H9 (cell line): ENCODE data around the gene DMD. TPM values are rescaled to one million over a fixed set of nuclear protein-coding genes. Genes with fewer than 3 reads are reported as not detected.

Experiments
- DNase-seq: peaks from one replicate; pipeline ENCODE4 v3.0.0-alpha.2; 2017
- H2AFZ ChIP-seq: one replicate; pipeline ENCODE4 v1.6.1; 2013; ENCODE audit warnings: mild to moderate bottlenecking, low read length, control low read depth, moderate library complexity
- H2AK5ac ChIP-seq: 2 replicates; pipeline ENCODE4 v1.6.1; 2013; ENCODE audit warnings: low read length, control low read depth, mixed read lengths; ENCODE audit not compliant: insufficient read length
- H2BK120ac ChIP-seq: one replicate; pipeline ENCODE4 v1.6.1; 2013; ENCODE audit warnings: low read depth, mild to moderate bottlenecking, low read length, control low read depth, inconsistent platforms; ENCODE audit not compliant: poor library complexity, severe bottlenecking
- H2BK12ac ChIP-seq: 2 replicates; pipeline ENCODE4 v1.6.1; 2013; ENCODE audit warnings: low read length, control low read depth, mixed read lengths, low read depth; ENCODE audit not compliant: insufficient read length
- H2BK15ac ChIP-seq: 2 replicates; pipeline ENCODE4 v1.6.1; 2013; ENCODE audit warnings: low read depth, low read length, control low read depth
- H2BK20ac ChIP-seq: one replicate; pipeline ENCODE4 v1.6.1; 2013; ENCODE audit warnings: low read depth, mild to moderate bottlenecking, low read length, control low read depth, inconsistent platforms; ENCODE audit not compliant: poor library complexity, severe bottlenecking
- H2BK5ac ChIP-seq: 2 replicates; pipeline ENCODE4 v1.6.1; 2013; ENCODE audit warnings: low read length, control low read depth, mixed read lengths; ENCODE audit not compliant: insufficient read length
- H3K14ac ChIP-seq: 2 replicates; pipeline ENCODE4 v1.6.1; 2013; ENCODE audit warnings: low read length, control low read depth; ENCODE audit not compliant: insufficient read depth
- H3K18ac ChIP-seq: 2 replicates; pipeline ENCODE4 v1.6.1; 2013; ENCODE audit warnings: low read depth, mild to moderate bottlenecking, mixed read lengths, low read length, control low read depth; ENCODE audit not compliant: insufficient read length
- H3K23ac ChIP-seq: 2 replicates; pipeline ENCODE4 v1.6.1; 2013; ENCODE audit warnings: low read length, control low read depth, mixed read lengths, low read depth; ENCODE audit not compliant: insufficient read length
- H3K23me2 ChIP-seq: 2 replicates; pipeline ENCODE4 v1.6.1; 2013; ENCODE audit warnings: low read depth, mild to moderate bottlenecking, mixed read lengths, low read length, control low read depth; ENCODE audit not compliant: insufficient read length, poor library complexity, severe bottlenecking
- H3K27ac ChIP-seq: 2 replicates; pipeline ENCODE4 v1.5.1; 2013; ENCODE audit warnings: low read length, control low read depth, mixed read lengths, low read depth; ENCODE audit not compliant: insufficient read length
- H3K27me3 ChIP-seq: 2 replicates; pipeline ENCODE4 v1.6.1; 2013; ENCODE audit warnings: low read length, control low read depth, inconsistent platforms; ENCODE audit not compliant: insufficient read depth
- H3K4ac ChIP-seq: 2 replicates; pipeline ENCODE4 v1.6.1; 2013; ENCODE audit warnings: low read depth, mild to moderate bottlenecking, control low read depth, inconsistent platforms, low read length, moderate library complexity
- H3K4me1 ChIP-seq: 2 replicates; pipeline ENCODE4 v1.6.1; 2013; ENCODE audit warnings: low read length, control low read depth, inconsistent platforms; ENCODE audit not compliant: insufficient read depth
- H3K4me2 ChIP-seq: 2 replicates; pipeline ENCODE4 v1.6.1; 2013; ENCODE audit warnings: low read length, control low read depth, mixed read lengths; ENCODE audit not compliant: insufficient read length, insufficient read depth
- H3K56ac ChIP-seq: 2 replicates; pipeline ENCODE4 v1.6.1; 2013; ENCODE audit warnings: low read depth, mild to moderate bottlenecking, mixed read lengths, low read length, control low read depth; ENCODE audit not compliant: insufficient read length
- H3K79me1 ChIP-seq: 2 replicates; pipeline ENCODE4 v1.6.1; 2013; ENCODE audit warnings: low read depth, mild to moderate bottlenecking, moderate library complexity, low read length, control low read depth, inconsistent platforms; ENCODE audit not compliant: insufficient read depth, poor library complexity, severe bottlenecking
- H3K79me2 ChIP-seq: 2 replicates; pipeline ENCODE4 v1.6.1; 2013; ENCODE audit warnings: low read length, control low read depth, inconsistent platforms; ENCODE audit not compliant: insufficient read depth
- H3K9ac ChIP-seq: 2 replicates; pipeline ENCODE4 v1.6.1; 2013; ENCODE audit warnings: low read length, control low read depth, mixed read lengths; ENCODE audit not compliant: insufficient read length; ENCODE audit errors: extremely low read depth
- H3K9me3 ChIP-seq: one replicate; pipeline ENCODE4 v1.6.1; 2013; ENCODE audit warnings: low read depth, low read length, inconsistent platforms; ENCODE audit not compliant: control insufficient read depth
- H3T11ph ChIP-seq: one replicate; pipeline ENCODE4 v1.6.1; 2013; ENCODE audit warnings: mild to moderate bottlenecking, low read length, control low read depth, inconsistent platforms
- H4K20me1 ChIP-seq: one replicate; pipeline ENCODE4 v1.6.1; 2013; ENCODE audit not compliant: control insufficient read depth, insufficient read length, insufficient read depth
- H4K5ac ChIP-seq: 2 replicates; pipeline ENCODE4 v1.6.1; 2013; ENCODE audit warnings: low read depth, mild to moderate bottlenecking, mixed read lengths, low read length, control low read depth; ENCODE audit not compliant: insufficient read length
- H4K8ac ChIP-seq: replicated peaks from 2 replicates; pipeline ENCODE4 v1.6.1; 2013; ENCODE audit warnings: low read length, control low read depth, mixed read lengths, low read depth; ENCODE audit not compliant: insufficient read length
- H4K91ac ChIP-seq: 2 replicates; pipeline ENCODE4 v1.6.1; 2013; ENCODE audit warnings: low read depth, mild to moderate bottlenecking, moderate library complexity, mixed read lengths, low read length, control low read depth; ENCODE audit not compliant: insufficient read length
- H3K27ac Mint-ChIP-seq, 3 experiments: 2 replicates in 2 of 3; 3 replicates in 1 of 3; pipeline ENCODE4 v1.8.0; 2020 to 2021; ENCODE audit warnings: mixed read lengths in 3 of 3, mild to moderate bottlenecking in 1 of 3, moderate library complexity in 1 of 3
- H3K27me3 Mint-ChIP-seq: 2 replicates; pipeline ENCODE4 v1.8.0; 2021; ENCODE audit warnings: low read depth, mild to moderate bottlenecking, moderate library complexity, mixed read lengths
- H3K36me3 Mint-ChIP-seq, 3 experiments: 2 replicates in 2 of 3; 3 replicates in 1 of 3; pipeline ENCODE4 v1.8.0; 2020 to 2021; ENCODE audit warnings: low read depth in 3 of 3, mixed read lengths in 3 of 3; ENCODE audit not compliant: insufficient read depth in 1 of 3
- H3K4me1 Mint-ChIP-seq, 2 experiments: 2 replicates each; pipeline ENCODE4 v1.8.0; 2020; ENCODE audit warnings: mixed read lengths in 2 of 2
- H3K4me3 Mint-ChIP-seq, 2 experiments: 2 replicates in 1 of 2; 3 replicates in 1 of 2; pipeline ENCODE4 v1.8.0; 2020 to 2021; ENCODE audit warnings: mild to moderate bottlenecking in 2 of 2, mixed read lengths in 2 of 2, moderate library complexity in 1 of 2
- H3K9me3 Mint-ChIP-seq, 2 experiments: 2 replicates in 1 of 2; 3 replicates in 1 of 2; pipeline ENCODE4 v1.8.0; 2020; ENCODE audit warnings: mild to moderate bottlenecking in 2 of 2, mixed read lengths in 2 of 2, moderate library complexity in 1 of 2
- WGBS: extraction: QIAGEN DNeasy Blood & Tissue Kit; methylation state at CpG from one replicate; pipeline ENCODE4 v1.1.7; 2013; ENCODE audit warnings: missing lambda C conversion rate, low lambda C conversion rate, mixed read lengths; ENCODE audit not compliant: insufficient read length; ENCODE audit errors: extremely low coverage; 5-methylcytosine and 5-hydroxymethylcytosine counted together
- total RNA-seq: library from RNA; stranded (reverse); gene quantifications from 2 replicates; pipeline ENCODE4 v1.2.1, GENCODE V29; 2021
- TF ChIP-seq, protein P1 (sequence below): fragments of 200-600 bp; sonication (generic); conservative IDR thresholded peaks from 3 replicates; pipeline ENCODE4 v1.8.0; 2021; ENCODE audit warnings: antibody characterized with exemption, mild to moderate bottlenecking

DMD gene
- total RNA-seq, 1 experiment from 2014 or later, result 3.8 TPM

DNA sequence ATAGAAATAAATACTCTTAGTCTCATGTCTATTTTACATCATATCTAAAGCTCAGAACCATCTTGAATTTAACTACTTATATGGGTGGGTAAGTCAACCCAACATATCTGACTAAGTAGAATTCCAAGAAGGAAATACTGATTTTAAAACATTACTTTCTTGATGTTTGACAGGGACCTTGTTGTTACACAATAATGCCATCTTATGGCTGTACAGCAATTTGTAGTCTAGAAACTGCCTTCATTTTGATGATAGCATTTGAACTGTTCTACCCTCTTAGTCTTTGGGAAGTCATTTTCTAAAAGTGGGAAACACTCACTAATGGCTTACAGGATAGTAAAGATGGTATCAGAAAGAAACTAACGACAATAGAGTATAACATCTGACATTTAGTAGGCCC is 929.5 kb downstream of the DMD start:
- Histone ChIP-seq H3T11ph (no peak overlapping the region), H2AFZ (no peak overlapping the region), H3K79me2 (no peaks in the 10 kb centered on the region), H3K4me1 (no peaks in the 10 kb centered on the region), H4K91ac (no peak overlapping the region), H3K4ac (no peak overlapping the region), H3K27me3 (no peaks in the 10 kb centered on the region), H4K5ac (no peak overlapping the region), H3K9ac (no peak overlapping the region), H2BK5ac (no peak overlapping the region), H2BK12ac (no peak overlapping the region), H2BK15ac (no peak overlapping the region), H3K18ac (no peak overlapping the region), H3K23me2 (no peaks in the 10 kb centered on the region), H3K56ac (no peak overlapping the region), H2AK5ac (no peak overlapping the region), H2BK120ac (no peak overlapping the region), H2BK20ac (no peak overlapping the region), H3K14ac (no peak overlapping the region), H3K9me3 (no peaks in the 10 kb centered on the region), H3K23ac (no peak overlapping the region), H4K20me1 (no peaks in the 10 kb centered on the region), H3K27ac (no peak overlapping the region), H4K8ac (no peak overlapping the region), H3K4me2 (no peak overlapping the region), H3K79me1 (no peaks in the 10 kb centered on the region)
- Mint-ChIP-seq H3K4me3 (no peak overlapping the region), H3K27me3 (no peaks in the 10 kb centered on the region), H3K9me3 (peaks cover 48 to 56% of the 10 kb centered on the region in 2 experiments), H3K4me1 (no peaks in the 10 kb centered on the region), H3K27ac (no peak overlapping the region), H3K36me3 (no peaks in the 10 kb centered on the region; a peak in 1 of 7 replicates)
- no peak for DNase-seq
- TF ChIP-seq, protein P1, sequence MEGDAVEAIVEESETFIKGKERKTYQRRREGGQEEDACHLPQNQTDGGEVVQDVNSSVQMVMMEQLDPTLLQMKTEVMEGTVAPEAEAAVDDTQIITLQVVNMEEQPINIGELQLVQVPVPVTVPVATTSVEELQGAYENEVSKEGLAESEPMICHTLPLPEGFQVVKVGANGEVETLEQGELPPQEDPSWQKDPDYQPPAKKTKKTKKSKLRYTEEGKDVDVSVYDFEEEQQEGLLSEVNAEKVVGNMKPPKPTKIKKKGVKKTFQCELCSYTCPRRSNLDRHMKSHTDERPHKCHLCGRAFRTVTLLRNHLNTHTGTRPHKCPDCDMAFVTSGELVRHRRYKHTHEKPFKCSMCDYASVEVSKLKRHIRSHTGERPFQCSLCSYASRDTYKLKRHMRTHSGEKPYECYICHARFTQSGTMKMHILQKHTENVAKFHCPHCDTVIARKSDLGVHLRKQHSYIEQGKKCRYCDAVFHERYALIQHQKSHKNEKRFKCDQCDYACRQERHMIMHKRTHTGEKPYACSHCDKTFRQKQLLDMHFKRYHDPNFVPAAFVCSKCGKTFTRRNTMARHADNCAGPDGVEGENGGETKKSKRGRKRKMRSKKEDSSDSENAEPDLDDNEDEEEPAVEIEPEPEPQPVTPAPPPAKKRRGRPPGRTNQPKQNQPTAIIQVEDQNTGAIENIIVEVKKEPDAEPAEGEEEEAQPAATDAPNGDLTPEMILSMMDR, result no peak
- no CpG with 5 or more reads among the region's 1 CpG for WGBS
